ENCODE results near the gene BCAM.

Gene BCAM

GRCh38 chr19:44789943-44790483 is 18.9 kb upstream of the BCAM start:
- DNase-seq (ENCODE audit: low read depth in 2 of 2): no peak

GRCh38 chr19:44792281-44792680 is 16.6 kb upstream of the BCAM start:
- DNase-seq (ENCODE audit: low read depth in 2 of 2): no peak

- DNase-seq (ENCODE audit: low read depth in 2 of 2): no peak
These were observed 14.3 kb upstream of the BCAM start for GRCh38 chr19:44794610-44795009.

- no peak for DNase-seq (ENCODE audit: low read depth in 2 of 2)
These were observed 13.4 kb upstream of the BCAM start for GRCh38 chr19:44795398-44795987.

- DNase-seq (ENCODE audit: low read depth in 2 of 2): no peak
These were observed 12.2 kb upstream of the BCAM start for GRCh38 chr19:44796701-44797115.

- no peak for DNase-seq (ENCODE audit: low read depth in 2 of 2)
These were observed 9.1 kb upstream of the BCAM start for GRCh38 chr19:44799627-44800346.

GRCh38 chr19:44800461-44800860 is 8.4 kb upstream of the BCAM start:
- DNase-seq (ENCODE audit: low read depth in 2 of 2): peak; percentile 41 to 50

- no peak for DNase-seq (ENCODE audit: low read depth in 2 of 2)
These were observed 5.2 kb upstream of the BCAM start for GRCh38 chr19:44803442-44804428.

GRCh38 chr19:44806291-44806690 is 2.6 kb upstream of the BCAM start:
- no peak for DNase-seq (ENCODE audit: low read depth in 2 of 2)

GRCh38 chr19:44807162-44807561 is 1.7 kb upstream of the BCAM start:
- DNase-seq (ENCODE audit: low read depth in 2 of 2): no peak

- DNase-seq (ENCODE audit: low read depth in 2 of 2): peak in 1 of 2 experiments; percentile 5
These were observed 1.0 kb upstream of the BCAM start for GRCh38 chr19:44807652-44808462.

GRCh38 chr19:44809577-44810233 is 802 bp downstream of the BCAM start:
- DNase-seq (ENCODE audit: low read depth in 2 of 2): no peak

- no peak for DNase-seq (ENCODE audit: low read depth in 2 of 2)
These were observed 1.6 kb downstream of the BCAM start for GRCh38 chr19:44810234-44811121.

GRCh38 chr19:44811122-44811419 is 2.2 kb downstream of the BCAM start:
- DNase-seq (ENCODE audit: low read depth in 2 of 2): no peak

GRCh38 chr19:44812142-44812718 is 3.3 kb downstream of the BCAM start:
- no peak for DNase-seq (ENCODE audit: low read depth in 2 of 2)

GRCh38 chr19:44813070-44813840 is 4.4 kb downstream of the BCAM start:
- DNase-seq (ENCODE audit: low read depth in 2 of 2): no peak

- no peak for DNase-seq (ENCODE audit: low read depth in 2 of 2)
These were observed 5.1 kb downstream of the BCAM start for GRCh38 chr19:44813841-44814470.

GRCh38 chr19:44814517-44814916 is 5.6 kb downstream of the BCAM start:
- no peak for DNase-seq (ENCODE audit: low read depth in 2 of 2)

All from fibroblast of skin of left quadriceps (primary cell).